Measurements from ENCODE around the gene ARID1A. TPM values are rescaled to one million over a fixed set of nuclear protein-coding genes. Genes with fewer than 3 reads are reported as not detected.
A peak's percentile ranks its signal among the peaks of the same experiment; 100 is the strongest.
"Not testable (repeated sequence)": the region's sequence is repeated elsewhere in the genome, so short reads cannot be mapped to it uniquely, and the experiment has no call there.

ARID1A gene
- total RNA-seq, 4 donors from 2014 or later = 36.8 to 76.2 (median 44.5) TPM

DNA sequence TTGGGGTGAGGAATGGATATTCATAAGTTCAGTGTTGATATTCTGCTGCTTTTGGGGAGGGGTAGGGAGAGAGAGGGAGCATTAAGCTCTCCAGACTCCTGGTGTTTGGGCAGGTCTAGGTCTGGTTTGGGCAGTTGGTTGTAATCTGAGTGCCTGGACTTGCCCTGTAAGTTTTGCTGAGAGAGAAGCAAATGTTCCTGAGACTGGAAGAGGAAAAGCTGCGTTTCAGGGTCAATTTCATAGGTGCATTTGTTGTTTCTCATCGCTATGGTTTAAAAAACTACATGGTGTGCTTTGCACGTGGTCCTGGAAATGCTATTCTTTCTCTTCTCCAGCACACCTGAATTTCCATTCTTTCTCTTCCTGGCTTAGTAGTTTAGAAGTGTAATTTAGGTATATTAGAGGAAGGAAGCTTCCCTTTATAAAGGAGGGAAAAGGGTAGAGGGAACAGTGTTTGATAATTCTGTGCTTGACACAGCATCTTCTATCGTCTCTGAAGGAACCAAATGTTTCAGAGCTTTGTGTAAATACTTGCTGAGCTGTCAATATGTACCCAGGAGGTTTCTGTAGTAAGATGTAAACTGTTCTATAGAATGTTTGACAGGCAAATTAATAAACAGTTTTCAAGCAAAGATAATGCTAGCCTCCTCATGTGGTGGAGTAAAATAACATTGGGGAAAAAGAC lies 6.3 kb downstream of the ARID1A start:
- Histone ChIP-seq H3K4me1 (peaks cover 88 to 94% (median 91%) of the 10 kb centered on the region in 4 donors), H3K27ac (replicated peaks in 1 of 4) (peak overlapping the region in 1 of 4 donors; percentile 99), H3K9me3 (no peaks in the 10 kb centered on the region), H3K4me3 (peak overlapping the region in 1 of 4 donors; percentile 6), H3K36me3 (no peaks in the 10 kb centered on the region), H3K27me3 (no peaks in the 10 kb centered on the region)
- no peak for DNase-seq (ENCODE audit: extremely low spot score)
- WGBS = 28% methylated on average over 4 of the region's 4 CpGs
- intact Hi-C loops (cut with DNase I) = no loop called here
- no peak for TF ChIP-seq POLR2A (IDR thresholded peaks at IDR 0.05; ENCODE audit: low read depth)
- no peak for TF ChIP-seq POLR2AphosphoS5 (IDR thresholded peaks at IDR 0.05)
- TF ChIP-seq, protein P1, sequence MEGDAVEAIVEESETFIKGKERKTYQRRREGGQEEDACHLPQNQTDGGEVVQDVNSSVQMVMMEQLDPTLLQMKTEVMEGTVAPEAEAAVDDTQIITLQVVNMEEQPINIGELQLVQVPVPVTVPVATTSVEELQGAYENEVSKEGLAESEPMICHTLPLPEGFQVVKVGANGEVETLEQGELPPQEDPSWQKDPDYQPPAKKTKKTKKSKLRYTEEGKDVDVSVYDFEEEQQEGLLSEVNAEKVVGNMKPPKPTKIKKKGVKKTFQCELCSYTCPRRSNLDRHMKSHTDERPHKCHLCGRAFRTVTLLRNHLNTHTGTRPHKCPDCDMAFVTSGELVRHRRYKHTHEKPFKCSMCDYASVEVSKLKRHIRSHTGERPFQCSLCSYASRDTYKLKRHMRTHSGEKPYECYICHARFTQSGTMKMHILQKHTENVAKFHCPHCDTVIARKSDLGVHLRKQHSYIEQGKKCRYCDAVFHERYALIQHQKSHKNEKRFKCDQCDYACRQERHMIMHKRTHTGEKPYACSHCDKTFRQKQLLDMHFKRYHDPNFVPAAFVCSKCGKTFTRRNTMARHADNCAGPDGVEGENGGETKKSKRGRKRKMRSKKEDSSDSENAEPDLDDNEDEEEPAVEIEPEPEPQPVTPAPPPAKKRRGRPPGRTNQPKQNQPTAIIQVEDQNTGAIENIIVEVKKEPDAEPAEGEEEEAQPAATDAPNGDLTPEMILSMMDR (IDR thresholded peaks at IDR 0.05) = no peak
- no peak for TF ChIP-seq EP300 (IDR thresholded peaks at IDR 0.05)

DNA sequence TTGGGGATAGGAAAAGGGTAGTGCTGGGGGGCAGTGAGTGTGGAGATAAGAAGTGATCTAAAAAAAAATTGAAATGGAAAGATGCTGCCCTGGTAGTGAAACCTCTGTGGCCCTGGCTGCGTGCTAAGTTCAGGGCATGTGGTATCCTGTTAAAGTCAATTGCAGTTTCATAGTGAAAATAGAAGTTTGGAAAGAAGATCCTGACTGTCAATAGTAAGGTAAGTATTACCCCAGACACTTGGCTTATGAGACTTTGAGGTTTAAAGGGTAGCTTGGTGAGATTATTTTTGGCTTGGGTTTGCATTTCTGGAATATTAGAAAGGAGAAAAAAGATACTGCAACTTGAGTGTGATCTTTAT lies 6.8 kb downstream of the ARID1A start:
- TF ChIP-seq POLR2A (IDR thresholded peaks at IDR 0.05; ENCODE audit: low read depth) (no peak), POLR2AphosphoS5 (IDR thresholded peaks at IDR 0.05) (no peak), EP300 (IDR thresholded peaks at IDR 0.05) (no peak)
- TF ChIP-seq, protein P1 (IDR thresholded peaks at IDR 0.05) = no peak
- intact Hi-C loops (cut with DNase I) = no loop called here
- WGBS = 31% methylated on average over 1 of the region's 1 CpG
- Histone ChIP-seq H3K4me1 (peaks cover 94 to 99% (median 97%) of the 10 kb centered on the region in 4 donors), H3K27ac (replicated peaks in 1 of 4) (peak overlapping the region in 1 of 4 donors; percentile 99), H3K27me3 (no peaks in the 10 kb centered on the region), H3K9me3 (no peaks in the 10 kb centered on the region), H3K36me3 (no peaks in the 10 kb centered on the region), H3K4me3 (no peak overlapping the region)
- DNase-seq (ENCODE audit: extremely low spot score) = no peak

DNA sequence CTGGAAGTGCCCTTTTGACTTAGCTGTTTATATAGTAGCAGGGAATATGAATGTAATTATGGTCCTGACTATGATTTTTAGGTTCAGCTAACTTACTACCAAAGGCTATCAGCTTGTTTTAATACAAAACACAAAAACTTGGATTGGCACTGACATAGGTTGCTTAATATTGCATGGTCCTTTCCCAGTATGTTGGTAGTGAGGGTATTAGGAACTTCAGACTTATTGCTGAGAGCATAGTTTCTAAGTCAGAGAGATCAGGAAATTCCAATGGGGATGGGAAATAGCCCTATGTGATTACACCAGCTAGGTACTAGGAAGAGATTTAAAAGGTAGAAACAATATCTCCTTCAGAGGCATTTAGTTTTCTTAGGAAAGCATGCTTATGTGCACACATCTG lies 7.7 kb downstream of the ARID1A start:
- intact Hi-C loops (cut with DNase I) = no loop called here
- H3K9me3 ChIP-seq = no peaks in the 10 kb centered on the region
- H3K4me1 ChIP-seq = peaks cover 95 to 99% (median 96%) of the 10 kb centered on the region in 4 donors
- H3K27ac ChIP-seq (replicated peaks in 1 of 4) = peak overlapping the region in 3 of 4 donors; percentile 32 to 77 (median 41)
- no peaks in the 10 kb centered on the region for H3K27me3 ChIP-seq
- no peaks in the 10 kb centered on the region for H3K36me3 ChIP-seq
- no peak for DNase-seq (ENCODE audit: extremely low spot score)
- TF ChIP-seq EP300 (IDR thresholded peaks at IDR 0.05) = no peak
- TF ChIP-seq POLR2A (IDR thresholded peaks at IDR 0.05; ENCODE audit: low read depth) = no peak
- TF ChIP-seq, protein P1 (IDR thresholded peaks at IDR 0.05) = no peak
- TF ChIP-seq POLR2AphosphoS5 (IDR thresholded peaks at IDR 0.05) = no peak
- no peak overlapping the region for H3K4me3 ChIP-seq

DNA sequence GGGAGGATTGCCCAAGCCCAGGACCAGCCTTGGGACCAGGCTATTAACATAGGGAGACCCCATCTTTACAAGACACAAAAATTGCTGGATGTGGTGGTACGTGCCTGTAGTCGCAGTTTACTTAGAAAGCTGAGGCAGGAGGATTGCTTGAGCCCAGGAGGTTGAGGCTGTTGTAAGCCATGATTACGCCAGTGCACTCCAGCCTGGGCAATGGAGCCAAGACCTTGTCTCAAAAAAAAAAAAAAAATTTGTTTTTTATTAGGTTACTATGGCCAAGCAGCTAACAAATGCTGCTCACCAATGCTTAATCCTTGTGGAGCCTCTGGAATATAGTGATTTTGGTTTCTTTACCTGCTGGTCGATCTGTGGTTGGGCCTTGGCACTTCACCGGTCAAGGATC lies 8.8 kb downstream of the ARID1A start:
- TF ChIP-seq POLR2AphosphoS5 (IDR thresholded peaks at IDR 0.05) = no peak
- TF ChIP-seq, protein P1 (IDR thresholded peaks at IDR 0.05) = no peak
- no peak for TF ChIP-seq POLR2A (IDR thresholded peaks at IDR 0.05; ENCODE audit: low read depth)
- no peak for TF ChIP-seq EP300 (IDR thresholded peaks at IDR 0.05)
- WGBS = 61% methylated on average over 4 of the region's 5 CpGs
- H3K4me3 ChIP-seq = no peak overlapping the region
- no peaks in the 10 kb centered on the region for H3K27me3 ChIP-seq
- intact Hi-C loops (cut with DNase I) = no loop called here
- peaks cover 83 to 95% (median 84%) of the 10 kb centered on the region in 4 donors for H3K4me1 ChIP-seq
- H3K9me3 ChIP-seq = no peaks in the 10 kb centered on the region
- peak overlapping the region; percentile 32 to 77 (median 56) for H3K27ac ChIP-seq (replicated peaks in 1 of 4)
- peaks cover 0 to 9% (median 3%) of the 10 kb centered on the region in 4 donors for H3K36me3 ChIP-seq
- DNase-seq (ENCODE audit: extremely low spot score) = no peak

DNA sequence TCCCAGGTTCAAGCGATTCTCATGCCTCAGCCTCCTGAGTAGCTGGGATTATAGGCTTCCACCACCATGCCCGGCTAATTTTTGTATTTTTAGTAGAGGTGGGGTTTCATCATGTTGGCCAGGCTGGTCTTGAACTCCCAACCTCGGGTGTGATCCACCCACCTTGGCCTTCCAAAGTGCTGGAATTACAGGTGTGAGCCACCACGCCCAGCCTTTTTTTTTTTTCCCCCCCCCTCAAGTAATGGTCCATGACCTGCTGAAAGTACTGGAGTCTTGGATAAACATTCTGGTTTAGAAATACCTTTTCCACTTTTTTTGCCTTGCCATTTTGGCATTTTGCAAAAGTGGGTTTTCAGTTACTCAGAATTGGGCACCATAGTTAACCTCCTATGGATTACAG lies 9.4 kb downstream of the ARID1A start:
- H3K9me3 ChIP-seq; DNase-seq (ENCODE audit: extremely low spot score); intact Hi-C loops (cut with DNase I); H3K4me3 ChIP-seq; H3K36me3 ChIP-seq; H3K27me3 ChIP-seq: not testable (repeated sequence)
- Histone ChIP-seq H3K4me1 (peaks cover 77 to 89% (median 78%) of the 10 kb centered on the region in 4 donors), H3K27ac (replicated peaks in 1 of 4) (peak overlapping the region in 3 of 4 donors; percentile 44 to 77 (median 70))
- 95% methylated on average over 4 of the region's 4 CpGs for WGBS

All from esophagus muscularis mucosa (tissue), 4 donors.